NCI-H82 (cell line): ENCODE data around the gene NXPH2.

Source experiments
- DNase-seq: peaks from one replicate; lab custom pipeline; 2025; lab: John Stamatoyannopoulos, UW

NXPH2 gene

GRCh38 chr2:138779781-138780445 lies at the start of gene NXPH2:
TSS of gene NXPH2 (minus strand) at chr2:138780390. CDS start at chr2:138780241, 149 bp downstream.
- peak; percentile 67 for DNase-seq

DNA sequence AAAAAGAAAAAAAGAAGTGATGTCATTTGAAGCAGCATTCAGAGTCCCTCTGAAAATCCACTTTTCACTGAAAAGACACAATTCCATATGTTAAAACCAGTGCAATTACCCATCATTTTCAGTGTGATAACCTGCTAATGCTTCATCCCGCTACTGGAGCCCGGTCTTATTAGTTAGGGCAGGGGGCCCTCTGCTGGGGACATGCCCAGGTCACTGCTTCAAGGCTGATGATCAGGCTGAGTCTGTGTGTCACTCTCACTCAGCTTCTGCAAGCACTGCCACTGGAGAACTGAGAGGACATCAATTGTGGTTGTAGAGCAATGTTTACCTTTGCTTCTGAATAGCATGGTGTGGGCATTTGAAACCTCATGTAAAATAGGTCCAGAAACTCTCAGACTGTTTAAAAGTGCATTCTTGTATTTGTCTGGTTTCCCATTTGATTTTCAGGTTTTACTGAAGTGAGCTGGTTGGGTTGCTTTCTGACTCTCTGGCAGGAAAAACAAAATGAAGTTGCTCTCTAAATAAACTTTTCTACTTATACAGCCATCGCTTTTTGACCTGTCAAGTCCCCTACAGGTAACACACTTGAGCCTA lies 49.2 kb upstream of the NXPH2 start:
- peak; percentile 89 for DNase-seq

DNA sequence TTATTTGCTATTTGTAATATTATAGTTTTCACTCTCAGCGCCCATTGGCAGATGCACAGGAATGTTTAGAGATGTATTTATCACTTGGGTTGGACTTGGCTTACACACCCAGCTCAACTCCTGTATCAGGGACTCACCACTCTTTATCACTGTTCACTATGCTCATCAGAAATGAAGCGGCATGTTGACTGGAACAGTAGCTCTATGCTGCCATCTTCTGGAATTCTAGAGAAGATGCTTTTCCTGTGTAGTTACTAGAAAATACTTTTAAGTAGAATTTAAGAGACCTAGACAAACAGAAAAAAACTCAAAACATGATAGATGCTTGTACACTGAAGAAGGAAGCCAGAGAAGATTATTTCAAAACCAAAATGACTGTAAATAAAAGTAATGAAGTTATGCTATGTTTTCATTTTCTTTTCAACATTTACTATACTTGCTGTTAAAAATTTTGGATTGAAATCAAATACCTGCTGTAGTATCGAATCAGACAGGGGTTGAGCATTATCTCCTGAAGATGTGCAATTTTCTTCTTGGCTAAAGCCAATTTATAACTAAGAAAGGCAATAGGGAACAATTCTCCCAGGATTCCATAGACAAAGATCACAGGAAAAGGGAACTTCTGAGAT lies 47.4 kb upstream of the NXPH2 start:
- DNase-seq = peak; percentile 86

- DNase-seq = no peak
Observed at GRCh38 chr2:138823666-138824065, 43.5 kb upstream of the NXPH2 start.

DNA sequence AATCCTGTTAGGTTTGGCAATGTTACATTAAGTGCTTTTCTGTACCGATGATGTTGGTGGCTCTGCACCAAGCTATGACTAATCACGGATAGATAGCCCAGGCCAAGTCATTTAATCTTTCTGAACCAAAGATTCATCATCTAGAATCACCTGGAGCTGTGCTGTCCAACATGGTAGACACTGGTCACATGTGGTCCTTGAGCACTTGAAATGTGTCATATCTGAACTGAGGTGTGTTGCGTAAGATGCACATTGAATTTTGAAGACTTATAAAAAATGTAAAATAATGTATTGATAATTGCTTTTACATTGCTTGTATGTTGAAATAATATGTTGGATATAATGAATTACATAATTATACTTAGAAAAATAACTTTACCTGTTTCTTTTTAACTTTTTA lies 39.8 kb upstream of the NXPH2 start:
- no peak for DNase-seq

- DNase-seq = peak; percentile 27
Observed at GRCh38 chr2:138818556-138818955, 38.4 kb upstream of the NXPH2 start.

DNA sequence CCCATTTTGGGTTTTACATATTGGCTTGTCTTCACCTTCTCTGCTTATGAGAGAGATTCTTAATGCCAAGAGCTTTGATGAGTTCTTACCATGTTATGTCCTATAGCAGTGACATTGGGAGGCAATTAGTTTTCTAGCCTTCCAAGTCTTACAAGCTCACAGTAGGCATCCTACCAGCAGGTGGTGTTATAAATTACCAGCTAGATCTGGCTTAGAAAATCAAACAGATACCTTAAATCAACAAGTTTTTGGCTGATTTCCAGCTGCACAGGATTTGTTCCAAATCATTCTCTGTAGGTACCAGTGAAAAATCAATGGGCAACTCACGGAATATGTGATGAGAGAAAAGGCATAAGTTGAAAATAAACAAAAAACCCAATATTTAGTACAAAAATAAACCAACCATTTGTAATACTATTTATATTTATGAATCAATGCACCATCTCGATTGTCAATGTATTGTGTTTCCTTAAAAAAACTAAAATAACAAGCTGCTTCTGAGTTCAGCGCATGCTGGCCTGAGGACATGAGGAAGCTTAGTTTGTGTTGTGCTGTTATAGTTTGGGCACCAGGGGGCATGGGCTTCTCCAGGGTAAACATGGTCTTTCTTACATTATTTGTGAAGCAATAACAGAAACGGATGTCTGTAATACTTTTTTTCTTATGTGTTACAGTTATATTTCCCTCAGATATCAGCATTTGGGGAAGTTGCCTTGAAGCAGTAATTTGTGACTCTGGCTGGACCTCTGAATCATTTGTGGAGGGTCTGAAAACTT lies 34.1 kb upstream of the NXPH2 start:
- peak; percentile 69 for DNase-seq

DNA sequence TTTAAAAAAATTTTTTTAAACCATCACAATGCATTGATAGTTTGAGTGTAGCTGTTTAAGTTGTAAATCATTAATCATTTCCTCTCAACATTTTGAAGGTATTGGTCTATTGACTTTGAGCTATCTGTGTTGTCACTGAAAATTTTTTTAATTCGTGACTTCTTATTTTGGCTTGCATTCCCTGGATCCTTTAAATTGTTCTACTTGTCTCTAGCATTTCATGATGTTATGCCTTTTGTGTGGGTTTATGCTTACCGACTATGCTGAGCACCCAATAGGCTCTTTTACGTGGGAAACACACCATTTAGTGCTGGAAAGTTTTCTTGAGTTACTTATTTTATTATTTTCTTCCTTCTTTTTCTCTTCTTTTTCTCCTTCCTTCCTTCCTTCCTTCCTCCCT lies 31.2 kb upstream of the NXPH2 start:
- DNase-seq = no peak

DNA sequence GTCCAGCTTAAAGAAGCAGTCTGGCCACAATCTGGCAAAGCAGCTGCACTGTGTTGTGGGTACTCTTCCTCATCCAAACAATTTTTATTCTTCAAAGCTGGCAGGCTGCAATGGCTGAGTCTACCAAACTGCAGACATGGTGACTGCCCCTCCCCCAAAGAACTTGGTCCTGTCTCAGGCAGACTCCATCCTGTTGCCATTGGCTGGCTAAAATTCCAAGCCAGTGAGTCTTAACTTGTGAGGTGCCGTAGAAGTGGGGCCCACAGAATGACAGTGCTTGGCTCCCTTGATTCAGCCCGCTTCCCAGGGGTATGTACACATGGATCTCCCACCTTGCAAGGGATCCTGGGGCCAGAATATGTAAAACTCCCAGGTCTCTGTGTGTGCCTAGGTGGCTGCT lies 14.5 kb upstream of the NXPH2 start:
- no peak for DNase-seq

- DNase-seq = peak; percentile 65
Observed at GRCh38 chr2:138787053-138787666, 7.0 kb upstream of the NXPH2 start.

- DNase-seq = no peak
Observed at GRCh38 chr2:138782383-138782782, 2.2 kb upstream of the NXPH2 start.

DNA sequence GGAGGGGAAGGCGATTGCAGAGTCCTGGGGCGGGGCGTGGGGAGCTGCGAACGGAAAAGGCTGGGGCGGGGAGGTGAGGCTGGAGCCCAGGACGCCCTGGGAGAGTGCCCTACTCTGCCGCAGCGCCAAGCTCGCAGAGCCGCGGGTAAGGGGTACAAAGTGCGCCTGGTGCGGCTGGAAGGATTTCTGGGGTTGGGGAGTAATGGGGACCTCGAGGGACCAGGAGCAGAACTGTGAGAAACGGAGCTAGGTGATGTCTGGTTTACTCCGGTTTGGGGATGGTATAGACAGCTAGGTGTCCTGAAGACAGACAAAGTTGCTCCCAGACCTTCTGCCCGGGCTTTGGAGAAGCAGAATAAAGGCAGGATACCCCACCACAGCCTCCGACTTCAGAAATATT lies 718 bp upstream of the NXPH2 start:
- DNase-seq = no peak

GRCh38 chr2:138780446-138780880 lies 273 bp upstream of the NXPH2 start:
- DNase-seq = no peak

DNA sequence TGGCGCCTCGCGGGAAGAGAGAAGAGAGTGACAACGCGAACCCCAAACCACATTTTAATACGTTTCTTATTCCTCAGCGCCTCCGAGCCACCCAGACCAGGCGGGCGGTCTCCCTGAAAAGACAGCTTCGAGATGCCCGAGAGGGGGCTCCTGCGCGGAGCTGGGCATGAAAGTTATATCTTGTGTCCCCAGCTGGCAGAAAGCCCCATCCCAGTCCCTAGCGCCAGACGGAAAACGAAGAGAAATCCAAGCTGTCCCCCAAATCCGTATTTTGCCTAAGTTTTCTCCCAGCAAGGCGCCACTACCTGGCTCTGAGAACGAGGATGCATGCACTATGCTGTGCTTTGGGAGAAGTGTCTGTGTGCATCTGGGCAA lies 797 bp downstream of the NXPH2 start:
- peak; percentile 42 for DNase-seq

DNA sequence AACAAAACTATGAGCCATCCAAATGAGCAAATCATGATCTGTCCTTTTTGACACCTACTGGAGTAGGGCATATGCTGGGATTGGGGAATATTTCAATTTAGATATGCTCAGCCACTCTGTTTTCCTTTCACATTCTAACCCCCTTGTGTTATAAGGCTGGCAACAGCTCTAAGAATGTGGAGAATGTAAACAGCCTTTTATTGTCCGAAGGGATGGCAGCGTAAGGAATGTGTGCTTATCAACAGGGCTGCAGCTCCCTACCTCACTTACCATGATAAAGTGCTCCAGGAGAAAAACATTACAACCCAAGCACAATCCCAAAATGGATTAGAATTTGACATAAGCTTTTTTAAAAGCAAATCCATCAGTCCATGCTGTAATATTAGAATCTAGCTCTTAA lies 2.2 kb downstream of the NXPH2 start:
- peak; percentile 21 for DNase-seq

- no peak for DNase-seq
Observed at GRCh38 chr2:138775736-138776135, 4.5 kb downstream of the NXPH2 start.

- DNase-seq = peak; percentile 35
Observed at GRCh38 chr2:138771534-138771933, 8.7 kb downstream of the NXPH2 start.

DNA sequence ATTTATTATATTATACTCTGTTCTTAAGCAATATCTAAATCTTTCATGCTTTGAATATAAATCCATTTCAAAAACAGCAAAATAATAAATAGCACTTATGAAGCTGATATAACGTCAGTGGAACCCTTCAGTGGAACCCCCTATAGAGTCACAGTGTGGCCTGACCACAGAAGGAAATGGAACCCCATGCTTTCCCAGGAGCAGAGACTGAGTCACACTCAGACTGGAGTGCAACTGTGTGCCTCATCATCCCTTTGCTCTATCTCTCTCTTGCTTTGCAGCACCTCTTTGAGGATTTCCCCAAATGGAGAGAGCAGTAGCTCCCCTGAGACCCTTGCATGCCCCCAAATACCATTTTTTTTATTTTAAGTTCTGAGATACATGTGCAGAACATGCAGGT lies 13.1 kb downstream of the NXPH2 start:
- no peak for DNase-seq

DNA sequence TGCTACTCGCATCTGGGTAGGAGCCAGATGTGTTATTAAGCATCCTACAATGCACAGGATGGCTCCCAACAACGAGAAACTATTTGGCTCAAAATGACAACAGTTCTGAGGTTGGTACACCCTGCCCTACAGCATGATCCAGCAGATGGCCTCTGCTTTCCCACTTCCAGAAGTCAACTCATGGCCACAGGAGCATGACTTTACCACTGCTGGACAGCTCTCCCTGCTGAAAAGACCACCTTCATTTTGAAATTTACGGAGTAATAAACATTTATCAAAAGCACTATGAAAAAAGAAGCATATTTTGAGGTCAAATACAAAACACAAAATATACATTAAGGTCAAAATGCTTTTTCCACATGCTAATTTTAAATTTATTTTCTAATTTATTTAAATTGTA lies 13.7 kb downstream of the NXPH2 start:
- no peak for DNase-seq

DNA sequence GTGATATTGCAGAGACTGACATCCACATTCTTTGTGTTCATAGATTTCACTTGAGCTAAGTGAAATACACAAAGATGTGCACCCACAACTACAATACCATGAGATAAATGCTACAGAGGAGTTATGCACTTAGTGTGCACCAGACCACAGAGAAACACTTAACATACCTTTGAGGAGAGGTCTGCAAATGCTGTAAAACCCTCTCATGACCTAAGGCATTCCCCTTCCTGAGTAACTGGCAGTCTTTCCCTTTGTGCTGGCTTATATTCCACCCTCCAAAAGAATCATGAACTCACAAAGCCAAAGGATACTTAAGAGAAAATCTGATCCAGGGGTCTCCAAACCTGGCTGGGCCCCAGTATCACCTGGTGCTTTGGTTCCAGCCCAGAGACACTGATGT lies 16.2 kb downstream of the NXPH2 start:
- no peak for DNase-seq

DNA sequence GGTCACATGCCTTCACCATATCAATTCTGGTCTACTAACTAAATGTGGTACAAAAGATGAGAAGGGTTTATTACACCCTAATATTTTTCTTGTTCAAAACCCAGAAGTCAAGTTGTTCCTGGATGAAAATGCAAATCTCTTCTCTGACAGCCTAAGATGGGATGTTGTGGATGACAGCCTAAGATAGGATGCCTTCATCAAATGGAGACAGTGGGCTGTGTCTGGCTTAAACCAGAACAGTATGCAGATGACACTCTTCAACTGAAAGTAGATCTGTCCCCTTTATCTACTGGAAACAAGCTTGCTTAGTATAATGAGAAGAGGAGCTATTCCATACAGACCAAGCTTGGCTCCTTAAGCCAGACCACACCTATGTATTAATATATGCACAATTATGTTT lies 17.7 kb downstream of the NXPH2 start:
- DNase-seq = no peak

DNA sequence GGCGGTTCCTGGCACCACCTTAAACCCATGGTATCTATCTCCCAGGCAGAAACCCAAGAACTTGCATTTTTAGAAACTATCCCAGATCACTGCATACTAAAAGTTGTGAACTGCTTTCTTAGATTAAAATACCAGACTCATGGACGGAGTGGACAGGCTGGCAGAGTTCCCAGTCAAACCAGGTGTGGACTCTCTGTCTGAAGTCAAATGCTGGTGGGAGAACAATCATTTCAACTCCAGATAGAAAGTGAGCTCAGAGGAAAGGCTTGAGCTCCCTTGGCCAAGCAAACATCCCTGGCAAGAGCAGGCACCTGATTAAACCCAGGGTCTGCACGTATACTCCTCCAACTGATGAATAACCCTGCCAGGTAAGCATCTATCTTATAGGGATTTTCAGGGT lies 19.5 kb downstream of the NXPH2 start:
- no peak for DNase-seq
